RWPE1 (cell line): ENCODE data around the gene VAMP4.

Experiments
- CTCF ChIA-PET: fragments of 350-600 bp; sonication (Branson Sonifier 250); formaldehyde crosslinking; extraction: SDS; loops from one replicate; lab custom pipeline; 2021; lab: Yijun Ruan, JAX
- POLR2A ChIA-PET: fragments of 400-600 bp; formaldehyde crosslinking; extraction: SDS; loops from one replicate; lab custom pipeline; 2020; ENCODE audit warnings: antibody characterized with exemption; ENCODE audit not compliant: low non-redundant PET; lab: Yijun Ruan, JAX
- DNase-seq: peaks from one replicate; pipeline ENCODE4 v3.0.0; 2012; ENCODE audit warnings: low spot score
- H3K27ac ChIP-seq: fragments of 450-650 bp; 2 replicates; pipeline ENCODE4 v1.5.1; 2017
- TF ChIP-seq, protein P1 (sequence below): fragments of 450-650 bp; conservative IDR thresholded peaks from 2 replicates; pipeline ENCODE4 v1.5.1; 2017; ENCODE audit warnings: low read depth, mild to moderate bottlenecking

The VAMP4 gene

DNA sequence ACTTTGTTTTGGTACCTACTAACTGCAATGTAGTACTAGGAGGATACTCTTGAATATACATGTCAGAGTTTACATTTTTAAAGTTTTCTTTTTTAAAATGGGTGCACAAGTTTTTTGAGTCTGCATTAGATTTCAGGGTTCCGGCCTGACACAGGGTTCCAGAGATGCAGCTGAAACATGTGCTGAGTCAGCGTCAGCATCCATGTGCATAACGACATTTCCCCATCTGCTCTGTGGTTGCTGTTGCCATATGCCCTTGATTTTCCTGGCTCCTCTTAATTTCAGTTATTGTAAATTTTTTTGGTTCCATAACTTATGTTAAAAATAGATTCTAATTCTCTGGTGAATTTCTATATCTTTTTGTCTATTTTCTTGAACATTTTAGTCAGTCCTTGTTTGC lies 27.3 kb upstream of the VAMP4 start:
- TF ChIP-seq, protein P1, sequence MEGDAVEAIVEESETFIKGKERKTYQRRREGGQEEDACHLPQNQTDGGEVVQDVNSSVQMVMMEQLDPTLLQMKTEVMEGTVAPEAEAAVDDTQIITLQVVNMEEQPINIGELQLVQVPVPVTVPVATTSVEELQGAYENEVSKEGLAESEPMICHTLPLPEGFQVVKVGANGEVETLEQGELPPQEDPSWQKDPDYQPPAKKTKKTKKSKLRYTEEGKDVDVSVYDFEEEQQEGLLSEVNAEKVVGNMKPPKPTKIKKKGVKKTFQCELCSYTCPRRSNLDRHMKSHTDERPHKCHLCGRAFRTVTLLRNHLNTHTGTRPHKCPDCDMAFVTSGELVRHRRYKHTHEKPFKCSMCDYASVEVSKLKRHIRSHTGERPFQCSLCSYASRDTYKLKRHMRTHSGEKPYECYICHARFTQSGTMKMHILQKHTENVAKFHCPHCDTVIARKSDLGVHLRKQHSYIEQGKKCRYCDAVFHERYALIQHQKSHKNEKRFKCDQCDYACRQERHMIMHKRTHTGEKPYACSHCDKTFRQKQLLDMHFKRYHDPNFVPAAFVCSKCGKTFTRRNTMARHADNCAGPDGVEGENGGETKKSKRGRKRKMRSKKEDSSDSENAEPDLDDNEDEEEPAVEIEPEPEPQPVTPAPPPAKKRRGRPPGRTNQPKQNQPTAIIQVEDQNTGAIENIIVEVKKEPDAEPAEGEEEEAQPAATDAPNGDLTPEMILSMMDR, result no peak
- ChIA-PET CTCF (no interaction called here), POLR2A (no interaction called here)
- no peak for DNase-seq
- no peak overlapping the region for H3K27ac ChIP-seq

DNA sequence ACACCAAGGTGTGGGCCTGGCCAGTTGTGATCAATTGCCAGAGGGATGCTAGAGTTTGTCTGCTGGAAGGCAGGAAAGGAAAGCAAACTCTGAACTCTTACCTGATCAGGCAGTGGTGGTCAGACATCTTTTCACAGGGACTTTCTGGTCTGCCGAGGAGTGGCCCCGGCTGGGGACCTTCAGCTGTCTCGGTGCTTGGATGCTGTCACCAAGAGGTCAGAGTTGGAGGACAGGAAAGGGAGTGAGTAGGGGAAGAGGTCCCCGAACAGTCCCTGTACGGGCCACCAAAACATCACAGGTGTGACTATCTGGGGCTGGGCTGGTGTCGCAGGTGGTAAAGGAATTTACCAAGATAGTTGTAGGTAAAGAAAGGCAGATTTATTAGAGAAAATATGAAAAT lies 21.9 kb upstream of the VAMP4 start:
- H3K27ac ChIP-seq, result no peak overlapping the region
- DNase-seq, result no peak
- TF ChIP-seq, protein P1, result no peak
- POLR2A ChIA-PET, result no interaction called here
- CTCF ChIA-PET, result no interaction called here

DNA sequence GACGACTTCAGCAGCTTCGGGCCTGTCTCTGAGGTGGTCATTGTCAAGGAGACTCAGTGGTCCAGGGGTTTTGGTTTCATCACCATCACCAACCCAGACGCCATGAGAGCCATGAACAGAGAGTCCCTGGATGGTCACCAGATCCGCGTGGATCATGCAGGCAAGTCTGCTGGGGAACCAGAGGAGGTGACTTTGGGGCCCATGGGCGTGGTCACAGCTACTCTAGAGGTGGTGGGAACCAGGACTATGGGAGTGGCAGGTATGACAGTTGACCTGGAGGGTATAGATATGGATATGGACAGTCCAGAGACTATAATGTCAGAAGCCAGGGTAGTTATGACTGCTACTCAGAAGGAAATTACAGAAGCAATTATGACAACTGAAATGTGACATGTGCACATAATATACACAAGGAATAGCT lies 20.3 kb upstream of the VAMP4 start:
- no peak for DNase-seq
- ChIA-PET POLR2A (no interaction called here), CTCF (no interaction called here)
- no peak overlapping the region for H3K27ac ChIP-seq
- TF ChIP-seq, protein P1, result no peak

DNA sequence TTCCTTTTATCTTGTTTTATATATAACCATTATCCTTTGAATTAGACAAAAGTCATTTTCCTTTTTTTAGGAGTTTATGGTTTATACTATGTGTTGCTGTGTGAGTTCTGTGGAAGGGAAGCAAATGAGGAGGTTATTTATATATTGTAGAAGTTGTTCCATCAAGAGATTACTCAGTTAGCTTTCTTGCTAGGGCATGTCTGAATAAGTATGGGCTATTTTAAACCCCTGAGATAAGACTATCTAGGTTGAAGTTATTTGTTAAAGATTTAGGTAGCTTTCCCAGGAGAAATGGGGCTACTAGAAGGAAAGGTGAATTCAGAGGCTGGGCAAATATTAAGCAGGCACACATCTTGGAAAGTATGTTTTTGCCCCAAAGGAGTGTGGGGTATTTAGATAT lies 16.1 kb upstream of the VAMP4 start:
- H3K27ac ChIP-seq, result no peak overlapping the region
- TF ChIP-seq, protein P1, result no peak
- CTCF ChIA-PET, result no interaction called here
- POLR2A ChIA-PET, result no interaction called here
- no peak for DNase-seq

DNA sequence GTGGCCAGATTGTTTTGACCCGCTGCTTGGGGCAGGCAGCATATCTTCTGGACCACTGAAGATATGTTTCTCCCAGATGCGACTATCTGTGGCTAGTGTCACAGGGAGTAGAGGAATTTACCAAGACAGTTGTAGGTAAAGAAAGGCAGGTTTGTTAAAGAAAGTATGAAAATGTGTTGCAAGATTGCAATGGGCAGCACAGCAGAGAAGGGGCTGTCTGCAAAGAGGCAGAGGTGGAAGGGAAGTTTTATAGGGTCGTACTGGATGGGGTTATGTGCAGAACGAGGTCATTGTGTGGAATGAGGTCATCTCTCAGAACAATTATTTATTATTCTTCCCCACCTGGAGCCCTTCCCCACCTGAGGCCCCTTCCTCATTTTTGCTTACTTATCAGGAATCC lies 15.0 kb upstream of the VAMP4 start:
- CTCF ChIA-PET, result no interaction called here
- H3K27ac ChIP-seq, result no peak overlapping the region
- POLR2A ChIA-PET, result no interaction called here
- DNase-seq, result no peak
- TF ChIP-seq, protein P1, result no peak

DNA sequence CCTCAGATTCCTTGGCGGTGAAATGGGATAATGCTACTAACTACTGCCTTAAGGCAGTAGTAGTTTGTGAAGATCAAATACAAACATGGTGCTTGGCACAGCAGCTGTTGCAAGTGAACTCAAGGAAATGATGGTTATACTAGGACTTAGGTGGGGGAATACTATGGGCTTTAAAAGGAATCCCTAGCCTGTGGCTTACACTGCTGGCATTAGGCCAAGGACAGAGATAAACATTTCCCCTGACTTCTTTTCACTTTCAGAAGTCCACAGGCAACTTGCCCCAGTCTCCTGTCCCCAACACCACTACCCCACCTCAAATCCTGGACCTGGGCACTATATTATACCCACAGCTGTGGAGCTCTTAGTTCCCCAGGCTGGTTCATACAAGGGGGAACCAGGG lies 13.1 kb upstream of the VAMP4 start:
- DNase-seq, result no peak
- TF ChIP-seq, protein P1, result no peak
- ChIA-PET CTCF (no interaction called here), POLR2A (no interaction called here)
- H3K27ac ChIP-seq, result peak overlapping the region; percentile 74; the same call in 1 of the 2 replicates

DNA sequence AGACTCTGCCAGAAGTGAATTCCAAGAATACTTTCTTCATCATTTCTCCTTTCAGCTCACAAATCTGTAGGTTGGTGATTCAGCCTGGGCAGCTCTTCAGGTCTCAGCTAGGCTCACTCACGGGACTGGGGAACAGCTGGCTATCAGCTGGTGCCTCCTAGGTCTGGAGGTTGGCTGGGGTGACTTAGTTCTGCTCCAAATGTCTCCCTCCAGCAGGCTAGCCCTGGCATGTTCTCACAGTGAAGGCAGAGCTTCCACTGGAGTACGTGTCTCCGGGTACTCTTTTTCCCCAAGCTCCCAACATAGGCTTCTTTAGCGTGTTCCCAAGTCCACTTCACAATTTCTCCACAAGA lies 12.5 kb upstream of the VAMP4 start:
- TF ChIP-seq, protein P1, result no peak
- POLR2A ChIA-PET, result no interaction called here
- CTCF ChIA-PET, result interaction anchor here (0.6 kb wide), 1 partner anchor 1094 kb away, joined by 3 read pairs; no protein-coding TSS in a partner anchor
- peak overlapping the region; percentile 74 for H3K27ac ChIP-seq
- DNase-seq, result peak; percentile 17
